ENCODE results near the gene TEX51.

Gene TEX51

GRCh38 chr2:126866451-126866850 is 32.2 kb upstream of the TEX51 start:
- Histone ChIP-seq H4K20me1 (ENCODE audit: insufficient read depth, low read length) (no peaks in the 10 kb centered on the region), H2AFZ (ENCODE audit: low read length) (no peak overlapping the region), H3K9me3 (ENCODE audit: low read length) (no peaks in the 10 kb centered on the region), H3K36me3 (ENCODE audit: insufficient read depth, low read length) (no peaks in the 10 kb centered on the region), H3K79me2 (ENCODE audit: insufficient read depth, low read length) (no peaks in the 10 kb centered on the region; the same call in 1 of the 2 replicates), H3F3A (ENCODE audit: insufficient read depth, low read length) (no peaks in the 10 kb centered on the region), H3K9ac (ENCODE audit: low read length) (no peak overlapping the region), H3K27ac (ENCODE audit: low read depth, low read length, poor library complexity, severe bottlenecking) (no peak overlapping the region), H3K4me2 (ENCODE audit: low read length) (no peak overlapping the region), H3K4me3 (ENCODE audit: low read depth, low read length, poor library complexity, severe bottlenecking) (no peak overlapping the region), H3K9me2 (ENCODE audit: low read depth, low read length) (no peaks in the 10 kb centered on the region), H3K27me3 (ENCODE audit: insufficient read depth, low read length) (no peaks in the 10 kb centered on the region), H3K4me1 (ENCODE audit: insufficient read depth, low read length, severe bottlenecking) (no peaks in the 10 kb centered on the region)
- no peak for TF ChIP-seq CTCF (IDR thresholded peaks at IDR 0.05; ENCODE audit: low read length)
- no peak for TF ChIP-seq EZH2 (IDR thresholded peaks at IDR 0.05; ENCODE audit: borderline replicate concordance, low read length)

- H2AFZ ChIP-seq (ENCODE audit: low read length), result no peak overlapping the region
- H3K9me3 ChIP-seq (ENCODE audit: low read length), result no peaks in the 10 kb centered on the region
- H3K27me3 ChIP-seq (ENCODE audit: insufficient read depth, low read length), result no peaks in the 10 kb centered on the region
- no peaks in the 10 kb centered on the region for H3K4me1 ChIP-seq (ENCODE audit: insufficient read depth, low read length, severe bottlenecking)
- H3K36me3 ChIP-seq (ENCODE audit: insufficient read depth, low read length), result no peaks in the 10 kb centered on the region
- TF ChIP-seq EZH2 (IDR thresholded peaks at IDR 0.05; ENCODE audit: borderline replicate concordance, low read length) (no peak), CTCF (IDR thresholded peaks at IDR 0.05; ENCODE audit: low read length) (no peak)
- H3K4me3 ChIP-seq (ENCODE audit: low read depth, low read length, poor library complexity, severe bottlenecking), result no peak overlapping the region
- no peak overlapping the region for H3K4me2 ChIP-seq (ENCODE audit: low read length)
- H3K9ac ChIP-seq (ENCODE audit: low read length), result no peak overlapping the region
- H3F3A ChIP-seq (ENCODE audit: insufficient read depth, low read length), result no peaks in the 10 kb centered on the region
- H3K27ac ChIP-seq (ENCODE audit: low read depth, low read length, poor library complexity, severe bottlenecking), result no peak overlapping the region
- H3K9me2 ChIP-seq (ENCODE audit: low read depth, low read length), result no peaks in the 10 kb centered on the region
- H3K79me2 ChIP-seq (ENCODE audit: insufficient read depth, low read length), result no peaks in the 10 kb centered on the region; the same call in 1 of the 2 replicates
- no peaks in the 10 kb centered on the region for H4K20me1 ChIP-seq (ENCODE audit: insufficient read depth, low read length)
Observed at GRCh38 chr2:126874961-126875360, 23.7 kb upstream of the TEX51 start.

- Histone ChIP-seq H3K36me3 (ENCODE audit: insufficient read depth, low read length) (no peaks in the 10 kb centered on the region), H3K4me2 (ENCODE audit: low read length) (no peak overlapping the region), H3K9ac (ENCODE audit: low read length) (no peak overlapping the region), H3K27ac (ENCODE audit: low read depth, low read length, poor library complexity, severe bottlenecking) (no peak overlapping the region), H3K9me3 (ENCODE audit: low read length) (no peaks in the 10 kb centered on the region), H3K4me1 (ENCODE audit: insufficient read depth, low read length, severe bottlenecking) (no peaks in the 10 kb centered on the region), H3F3A (ENCODE audit: insufficient read depth, low read length) (no peaks in the 10 kb centered on the region), H3K9me2 (ENCODE audit: low read depth, low read length) (no peaks in the 10 kb centered on the region), H3K4me3 (ENCODE audit: low read depth, low read length, poor library complexity, severe bottlenecking) (no peak overlapping the region), H4K20me1 (ENCODE audit: insufficient read depth, low read length) (no peaks in the 10 kb centered on the region), H2AFZ (ENCODE audit: low read length) (no peak overlapping the region), H3K27me3 (ENCODE audit: insufficient read depth, low read length) (no peaks in the 10 kb centered on the region), H3K79me2 (ENCODE audit: insufficient read depth, low read length) (no peaks in the 10 kb centered on the region)
- TF ChIP-seq EZH2 (IDR thresholded peaks at IDR 0.05; ENCODE audit: borderline replicate concordance, low read length) (no peak), CTCF (IDR thresholded peaks at IDR 0.05; ENCODE audit: low read length) (no peak)
Observed at GRCh38 chr2:126876631-126877030, 22.1 kb upstream of the TEX51 start.
